ENCODE data around the gene CCT5. TPM values are rescaled to one million over a fixed set of nuclear protein-coding genes. Genes with fewer than 3 reads are reported as not detected.

The CCT5 gene
- total RNA-seq, 1 experiment from 2014 or later = 675 TPM

GRCh38 chr5:10275460-10275859 lies 25.4 kb downstream of the CCT5 start:
- H3K4me3 ChIP-seq (ENCODE audit: low read depth, low read length, poor library complexity, severe bottlenecking) = no peak overlapping the region
- H3K36me3 ChIP-seq (ENCODE audit: insufficient read depth, low read length, poor library complexity, severe bottlenecking) = no peaks in the 10 kb centered on the region
- no TSS peak for BruUV-seq (replicated peaks)
- H3K4me1 ChIP-seq (ENCODE audit: insufficient read depth, low read length, poor library complexity, severe bottlenecking) = no peaks in the 10 kb centered on the region
- TF ChIP-seq, protein P1, sequence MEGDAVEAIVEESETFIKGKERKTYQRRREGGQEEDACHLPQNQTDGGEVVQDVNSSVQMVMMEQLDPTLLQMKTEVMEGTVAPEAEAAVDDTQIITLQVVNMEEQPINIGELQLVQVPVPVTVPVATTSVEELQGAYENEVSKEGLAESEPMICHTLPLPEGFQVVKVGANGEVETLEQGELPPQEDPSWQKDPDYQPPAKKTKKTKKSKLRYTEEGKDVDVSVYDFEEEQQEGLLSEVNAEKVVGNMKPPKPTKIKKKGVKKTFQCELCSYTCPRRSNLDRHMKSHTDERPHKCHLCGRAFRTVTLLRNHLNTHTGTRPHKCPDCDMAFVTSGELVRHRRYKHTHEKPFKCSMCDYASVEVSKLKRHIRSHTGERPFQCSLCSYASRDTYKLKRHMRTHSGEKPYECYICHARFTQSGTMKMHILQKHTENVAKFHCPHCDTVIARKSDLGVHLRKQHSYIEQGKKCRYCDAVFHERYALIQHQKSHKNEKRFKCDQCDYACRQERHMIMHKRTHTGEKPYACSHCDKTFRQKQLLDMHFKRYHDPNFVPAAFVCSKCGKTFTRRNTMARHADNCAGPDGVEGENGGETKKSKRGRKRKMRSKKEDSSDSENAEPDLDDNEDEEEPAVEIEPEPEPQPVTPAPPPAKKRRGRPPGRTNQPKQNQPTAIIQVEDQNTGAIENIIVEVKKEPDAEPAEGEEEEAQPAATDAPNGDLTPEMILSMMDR (conservative IDR thresholded peaks at IDR 0.05; ENCODE audit: low read depth, low read length) = no peak
- no peak for TF ChIP-seq EZH2 (IDR thresholded peaks at IDR 0.05; ENCODE audit: borderline replicate concordance, low read depth, low read length, poor library complexity, severe bottlenecking)
- no peaks in the 10 kb centered on the region for H3K9me3 ChIP-seq (ENCODE audit: low read depth, low read length, poor library complexity, severe bottlenecking)
- CTCF ChIA-PET = no interaction called here
- no peak overlapping the region for H3K27ac ChIP-seq (ENCODE audit: low read depth, low read length, poor library complexity, severe bottlenecking)
- H3K27me3 ChIP-seq (replicated peaks; ENCODE audit: insufficient read depth, low read depth, low read length, poor library complexity) = no peaks in the 10 kb centered on the region
- POLR2A ChIA-PET (ENCODE audit: low non-redundant PET) = no interaction called here
- intact Hi-C loops (cut with micrococcal nuclease; ENCODE audit: unreplicated experiment) = no loop called here
- DNase-seq (ENCODE audit: low spot score) = no peak

DNA sequence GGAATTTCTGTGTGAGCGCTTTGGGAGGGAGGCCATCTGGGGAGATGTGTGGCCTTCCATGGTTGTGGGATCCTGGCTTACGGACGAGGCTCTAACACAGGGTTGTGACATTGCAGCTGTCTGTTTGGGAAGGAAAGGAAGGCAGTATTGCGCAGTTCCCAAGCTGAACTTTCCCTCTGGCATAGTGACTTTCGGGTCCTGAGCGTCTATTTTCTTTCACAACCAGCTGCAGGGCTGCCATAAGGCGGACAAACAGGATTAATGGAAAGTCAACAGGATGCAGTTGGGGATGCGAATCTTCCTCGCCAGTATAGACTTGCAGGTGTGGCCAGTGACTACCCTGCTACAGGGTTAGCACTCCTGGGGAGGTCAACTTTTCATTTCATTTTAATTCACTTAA lies 25.9 kb downstream of the CCT5 start:
- intact Hi-C loops (cut with micrococcal nuclease; ENCODE audit: unreplicated experiment) = no loop called here
- H3K4me1 ChIP-seq (ENCODE audit: insufficient read depth, low read length, poor library complexity, severe bottlenecking) = no peaks in the 10 kb centered on the region
- H3K27me3 ChIP-seq (replicated peaks; ENCODE audit: insufficient read depth, low read depth, low read length, poor library complexity) = no peaks in the 10 kb centered on the region
- no peaks in the 10 kb centered on the region for H3K36me3 ChIP-seq (ENCODE audit: insufficient read depth, low read length, poor library complexity, severe bottlenecking)
- CTCF ChIA-PET = no interaction called here
- DNase-seq (ENCODE audit: low spot score) = no peak
- POLR2A ChIA-PET (ENCODE audit: low non-redundant PET) = no interaction called here
- TF ChIP-seq EZH2 (IDR thresholded peaks at IDR 0.05; ENCODE audit: borderline replicate concordance, low read depth, low read length, poor library complexity, severe bottlenecking) = no peak
- TF ChIP-seq, protein P1 (conservative IDR thresholded peaks at IDR 0.05; ENCODE audit: low read depth, low read length) = no peak
- H3K9me3 ChIP-seq (ENCODE audit: low read depth, low read length, poor library complexity, severe bottlenecking) = no peaks in the 10 kb centered on the region
- no peak overlapping the region for H3K27ac ChIP-seq (ENCODE audit: low read depth, low read length, poor library complexity, severe bottlenecking)
- BruUV-seq (replicated peaks) = no TSS peak
- no peak overlapping the region for H3K4me3 ChIP-seq (ENCODE audit: low read depth, low read length, poor library complexity, severe bottlenecking)

DNA sequence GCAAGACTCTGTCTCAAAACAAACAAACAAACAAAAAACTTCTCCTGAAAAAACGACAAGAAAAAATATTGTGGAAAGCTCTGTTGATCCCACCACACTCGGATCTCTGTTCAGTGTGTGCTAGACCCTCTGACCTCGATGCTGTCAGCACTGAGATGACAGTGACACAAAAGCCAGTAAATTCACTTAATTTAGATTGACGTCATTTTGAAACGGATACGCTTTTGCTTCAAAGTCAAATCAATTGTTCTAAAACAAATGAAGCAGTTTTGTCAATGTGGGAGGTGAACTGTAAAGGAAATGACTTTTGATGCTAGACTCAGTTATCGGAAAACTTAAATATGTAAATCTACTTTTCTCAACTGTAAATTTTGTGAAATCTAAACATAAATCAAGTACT lies 26.6 kb downstream of the CCT5 start:
- H3K27me3 ChIP-seq (replicated peaks; ENCODE audit: insufficient read depth, low read depth, low read length, poor library complexity) = no peaks in the 10 kb centered on the region
- DNase-seq (ENCODE audit: low spot score) = no peak
- BruUV-seq (replicated peaks) = no TSS peak
- H3K4me1 ChIP-seq (ENCODE audit: insufficient read depth, low read length, poor library complexity, severe bottlenecking) = no peaks in the 10 kb centered on the region
- no peak overlapping the region for H3K4me3 ChIP-seq (ENCODE audit: low read depth, low read length, poor library complexity, severe bottlenecking)
- no peaks in the 10 kb centered on the region for H3K36me3 ChIP-seq (ENCODE audit: insufficient read depth, low read length, poor library complexity, severe bottlenecking)
- no peak for TF ChIP-seq EZH2 (IDR thresholded peaks at IDR 0.05; ENCODE audit: borderline replicate concordance, low read depth, low read length, poor library complexity, severe bottlenecking)
- TF ChIP-seq, protein P1 (conservative IDR thresholded peaks at IDR 0.05; ENCODE audit: low read depth, low read length) = no peak
- no peaks in the 10 kb centered on the region for H3K9me3 ChIP-seq (ENCODE audit: low read depth, low read length, poor library complexity, severe bottlenecking)
- no peak overlapping the region for H3K27ac ChIP-seq (ENCODE audit: low read depth, low read length, poor library complexity, severe bottlenecking)
- intact Hi-C loops (cut with micrococcal nuclease; ENCODE audit: unreplicated experiment) = no loop called here
- ChIA-PET POLR2A (ENCODE audit: low non-redundant PET) (no interaction called here), CTCF (interaction anchor here (0.6 kb wide), 1 partner anchor 1103 kb away, joined by 4 read pairs; no protein-coding TSS in a partner anchor)
